ENCODE measurements around the gene SIGLEC5. TPM values are rescaled to one million over a fixed set of nuclear protein-coding genes. Genes with fewer than 3 reads are reported as not detected.

The SIGLEC5 gene
- total and polyA plus RNA-seq, 2 experiments from 2014 or later: not detected

DNA sequence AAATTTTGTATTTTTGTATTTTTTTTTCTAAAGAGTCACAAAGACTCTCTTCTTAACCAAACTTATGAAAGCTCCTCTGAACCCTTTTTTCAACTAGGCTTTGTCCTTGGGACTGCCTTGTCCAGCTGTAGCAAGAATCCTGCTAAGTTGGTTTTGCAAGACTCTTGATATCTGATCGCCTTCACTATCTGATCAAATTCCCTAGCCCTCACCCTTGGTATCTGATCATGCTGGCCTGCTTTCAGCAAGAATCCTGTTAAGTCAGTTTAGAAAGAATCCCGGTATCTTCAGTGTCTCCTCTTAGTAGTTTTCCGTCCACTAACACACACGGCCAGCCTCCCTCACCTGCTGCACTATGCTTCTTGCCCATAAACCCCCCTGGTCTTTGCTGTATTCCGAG is 1.9 kb upstream of the SIGLEC5 start (continued):
- TF ChIP-seq, protein P1, sequence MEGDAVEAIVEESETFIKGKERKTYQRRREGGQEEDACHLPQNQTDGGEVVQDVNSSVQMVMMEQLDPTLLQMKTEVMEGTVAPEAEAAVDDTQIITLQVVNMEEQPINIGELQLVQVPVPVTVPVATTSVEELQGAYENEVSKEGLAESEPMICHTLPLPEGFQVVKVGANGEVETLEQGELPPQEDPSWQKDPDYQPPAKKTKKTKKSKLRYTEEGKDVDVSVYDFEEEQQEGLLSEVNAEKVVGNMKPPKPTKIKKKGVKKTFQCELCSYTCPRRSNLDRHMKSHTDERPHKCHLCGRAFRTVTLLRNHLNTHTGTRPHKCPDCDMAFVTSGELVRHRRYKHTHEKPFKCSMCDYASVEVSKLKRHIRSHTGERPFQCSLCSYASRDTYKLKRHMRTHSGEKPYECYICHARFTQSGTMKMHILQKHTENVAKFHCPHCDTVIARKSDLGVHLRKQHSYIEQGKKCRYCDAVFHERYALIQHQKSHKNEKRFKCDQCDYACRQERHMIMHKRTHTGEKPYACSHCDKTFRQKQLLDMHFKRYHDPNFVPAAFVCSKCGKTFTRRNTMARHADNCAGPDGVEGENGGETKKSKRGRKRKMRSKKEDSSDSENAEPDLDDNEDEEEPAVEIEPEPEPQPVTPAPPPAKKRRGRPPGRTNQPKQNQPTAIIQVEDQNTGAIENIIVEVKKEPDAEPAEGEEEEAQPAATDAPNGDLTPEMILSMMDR (conservative IDR thresholded peaks at IDR 0.05; ENCODE audit: low read depth in 2 of 2): no peak
- TF ChIP-seq ZNF331 (CRISPR knock-in tag; IDR thresholded peaks at IDR 0.05; ENCODE audit: low read depth): no peak
- TF ChIP-seq JUNB (IDR thresholded peaks at IDR 0.05; ENCODE audit: unreplicated experiment): no peak
- no peak for TF ChIP-seq ZNF114 (CRISPR knock-in tag; IDR thresholded peaks at IDR 0.05)

DNA sequence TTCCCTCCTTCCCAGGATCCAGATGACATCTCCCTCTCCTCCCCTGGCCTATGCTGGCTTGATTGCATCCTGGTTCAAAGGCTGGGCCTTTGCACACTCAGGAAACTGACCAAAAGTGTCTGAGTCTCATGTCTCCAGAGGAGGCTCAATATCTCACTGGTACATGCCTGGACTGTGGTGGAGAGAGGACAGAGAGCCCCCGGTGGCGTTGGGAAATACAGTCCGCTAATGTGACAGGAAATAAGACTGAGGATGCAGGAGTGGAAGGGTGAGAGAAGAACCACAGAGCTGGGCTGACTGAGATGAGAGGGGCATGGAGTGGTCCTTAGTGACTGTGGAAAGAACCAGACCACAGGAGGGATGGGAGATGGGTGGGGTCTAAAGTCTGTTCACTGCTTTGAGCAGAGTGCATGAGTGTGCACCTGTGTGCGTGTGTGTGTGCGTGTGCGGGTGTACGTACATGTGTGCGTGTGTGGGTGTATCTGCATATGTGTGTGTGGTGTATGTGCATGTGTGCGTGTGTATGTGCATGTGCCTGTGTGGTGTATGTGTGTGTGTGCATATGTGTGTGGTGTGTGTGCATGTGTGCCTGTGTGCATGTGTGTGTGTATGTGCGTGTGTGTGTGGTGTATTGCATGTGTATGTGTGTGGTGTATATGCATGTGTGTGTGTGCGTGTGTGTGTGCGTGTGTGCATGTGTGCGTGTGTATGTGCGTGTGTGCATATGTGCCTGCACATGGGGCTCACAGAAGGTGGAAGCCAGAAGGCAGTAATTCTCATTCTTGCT is 1.9 kb downstream of the SIGLEC5 start:
- H2AFZ ChIP-seq: no peak overlapping the region
- H3K27me3 Mint-ChIP-seq (ENCODE audit: insufficient read depth, low read depth, poor library complexity): peaks cover 9% of the 10 kb centered on the region
- peaks cover 90% of the 10 kb centered on the region for H3K9me3 Mint-ChIP-seq
- H4K20me1 ChIP-seq (replicated peaks; ENCODE audit: insufficient read depth): no peaks in the 10 kb centered on the region
- H3F3A ChIP-seq (replicated peaks; ENCODE audit: low read depth): no peaks in the 10 kb centered on the region
- H3K36me3 ChIP-seq (ENCODE audit: insufficient read depth): no peaks in the 10 kb centered on the region
- ATAC-seq (no peak), DNase-seq (ENCODE audit: low spot score) (no peak)
- H3K4me3 Mint-ChIP-seq: no peak overlapping the region
- peaks cover 38% of the 10 kb centered on the region for H3K36me3 Mint-ChIP-seq (ENCODE audit: low read depth)
- no peaks in the 10 kb centered on the region for H3K9me2 ChIP-seq (ENCODE audit: insufficient read depth)
- no peak overlapping the region for H3K27ac Mint-ChIP-seq
- H3K4me1 ChIP-seq (ENCODE audit: insufficient read depth): no peaks in the 10 kb centered on the region
- no peaks in the 10 kb centered on the region for H3K4me1 Mint-ChIP-seq
- H3K4me2 ChIP-seq: no peak overlapping the region
- no peak overlapping the region for H3K27ac ChIP-seq (ENCODE audit: low read depth)
- H3K27me3 ChIP-seq (ENCODE audit: insufficient read depth): no peaks in the 10 kb centered on the region
- H3K79me2 ChIP-seq (replicated peaks; ENCODE audit: insufficient read depth): no peaks in the 10 kb centered on the region
- H3K4me3 ChIP-seq: no peak overlapping the region
- TF ChIP-seq, protein P2, sequence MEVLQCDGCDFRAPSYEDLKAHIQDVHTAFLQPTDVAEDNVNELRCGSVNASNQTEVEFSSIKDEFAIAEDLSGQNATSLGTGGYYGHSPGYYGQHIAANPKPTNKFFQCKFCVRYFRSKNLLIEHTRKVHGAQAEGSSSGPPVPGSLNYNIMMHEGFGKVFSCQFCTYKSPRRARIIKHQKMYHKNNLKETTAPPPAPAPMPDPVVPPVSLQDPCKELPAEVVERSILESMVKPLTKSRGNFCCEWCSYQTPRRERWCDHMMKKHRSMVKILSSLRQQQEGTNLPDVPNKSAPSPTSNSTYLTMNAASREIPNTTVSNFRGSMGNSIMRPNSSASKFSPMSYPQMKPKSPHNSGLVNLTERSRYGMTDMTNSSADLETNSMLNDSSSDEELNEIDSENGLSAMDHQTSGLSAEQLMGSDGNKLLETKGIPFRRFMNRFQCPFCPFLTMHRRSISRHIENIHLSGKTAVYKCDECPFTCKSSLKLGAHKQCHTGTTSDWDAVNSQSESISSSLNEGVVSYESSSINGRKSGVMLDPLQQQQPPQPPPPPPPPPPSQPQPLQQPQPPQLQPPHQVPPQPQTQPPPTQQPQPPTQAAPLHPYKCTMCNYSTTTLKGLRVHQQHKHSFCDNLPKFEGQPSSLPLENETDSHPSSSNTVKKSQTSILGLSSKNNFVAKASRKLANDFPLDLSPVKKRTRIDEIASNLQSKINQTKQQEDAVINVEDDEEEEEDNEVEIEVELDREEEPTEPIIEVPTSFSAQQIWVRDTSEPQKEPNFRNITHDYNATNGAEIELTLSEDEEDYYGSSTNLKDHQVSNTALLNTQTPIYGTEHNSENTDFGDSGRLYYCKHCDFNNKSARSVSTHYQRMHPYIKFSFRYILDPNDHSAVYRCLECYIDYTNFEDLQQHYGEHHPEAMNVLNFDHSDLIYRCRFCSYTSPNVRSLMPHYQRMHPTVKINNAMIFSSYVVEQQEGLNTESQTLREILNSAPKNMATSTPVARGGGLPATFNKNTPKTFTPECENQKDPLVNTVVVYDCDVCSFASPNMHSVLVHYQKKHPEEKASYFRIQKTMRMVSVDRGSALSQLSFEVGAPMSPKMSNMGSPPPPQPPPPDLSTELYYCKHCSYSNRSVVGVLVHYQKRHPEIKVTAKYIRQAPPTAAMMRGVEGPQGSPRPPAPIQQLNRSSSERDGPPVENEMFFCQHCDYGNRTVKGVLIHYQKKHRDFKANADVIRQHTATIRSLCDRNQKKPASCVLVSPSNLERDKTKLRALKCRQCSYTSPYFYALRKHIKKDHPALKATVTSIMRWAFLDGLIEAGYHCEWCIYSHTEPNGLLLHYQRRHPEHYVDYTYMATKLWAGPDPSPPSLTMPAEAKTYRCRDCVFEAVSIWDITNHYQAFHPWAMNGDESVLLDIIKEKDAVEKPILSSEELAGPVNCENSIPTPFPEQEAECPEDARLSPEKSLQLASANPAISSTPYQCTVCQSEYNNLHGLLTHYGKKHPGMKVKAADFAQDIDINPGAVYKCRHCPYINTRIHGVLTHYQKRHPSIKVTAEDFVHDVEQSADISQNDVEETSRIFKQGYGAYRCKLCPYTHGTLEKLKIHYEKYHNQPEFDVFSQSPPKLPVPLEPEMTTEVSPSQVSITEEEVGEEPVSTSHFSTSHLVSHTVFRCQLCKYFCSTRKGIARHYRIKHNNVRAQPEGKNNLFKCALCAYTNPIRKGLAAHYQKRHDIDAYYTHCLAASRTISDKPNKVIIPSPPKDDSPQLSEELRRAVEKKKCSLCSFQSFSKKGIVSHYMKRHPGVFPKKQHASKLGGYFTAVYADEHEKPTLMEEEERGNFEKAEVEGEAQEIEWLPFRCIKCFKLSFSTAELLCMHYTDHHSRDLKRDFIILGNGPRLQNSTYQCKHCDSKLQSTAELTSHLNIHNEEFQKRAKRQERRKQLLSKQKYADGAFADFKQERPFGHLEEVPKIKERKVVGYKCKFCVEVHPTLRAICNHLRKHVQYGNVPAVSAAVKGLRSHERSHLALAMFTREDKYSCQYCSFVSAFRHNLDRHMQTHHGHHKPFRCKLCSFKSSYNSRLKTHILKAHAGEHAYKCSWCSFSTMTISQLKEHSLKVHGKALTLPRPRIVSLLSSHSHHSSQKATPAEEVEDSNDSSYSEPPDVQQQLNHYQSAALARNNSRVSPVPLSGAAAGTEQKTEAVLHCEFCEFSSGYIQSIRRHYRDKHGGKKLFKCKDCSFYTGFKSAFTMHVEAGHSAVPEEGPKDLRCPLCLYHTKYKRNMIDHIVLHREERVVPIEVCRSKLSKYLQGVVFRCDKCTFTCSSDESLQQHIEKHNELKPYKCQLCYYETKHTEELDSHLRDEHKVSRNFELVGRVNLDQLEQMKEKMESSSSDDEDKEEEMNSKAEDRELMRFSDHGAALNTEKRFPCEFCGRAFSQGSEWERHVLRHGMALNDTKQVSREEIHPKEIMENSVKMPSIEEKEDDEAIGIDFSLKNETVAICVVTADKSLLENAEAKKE (CRISPR knock-in tag; IDR thresholded peaks at IDR 0.05): no peak
- TF ChIP-seq CREB1 (CRISPR knock-in tag; IDR thresholded peaks at IDR 0.05; ENCODE audit: low read depth): no peak
- TF ChIP-seq, protein P1 (conservative IDR thresholded peaks at IDR 0.05; ENCODE audit: low read depth in 2 of 2): no peak
- TF ChIP-seq ZNF114 (CRISPR knock-in tag; IDR thresholded peaks at IDR 0.05): no peak
- no peak for TF ChIP-seq EZH2 (IDR thresholded peaks at IDR 0.05; ENCODE audit: low read depth, unreplicated experiment)
- TF ChIP-seq POLR2AphosphoS5 (IDR thresholded peaks at IDR 0.05; ENCODE audit: low read depth): no peak
- TF ChIP-seq, protein P3, sequence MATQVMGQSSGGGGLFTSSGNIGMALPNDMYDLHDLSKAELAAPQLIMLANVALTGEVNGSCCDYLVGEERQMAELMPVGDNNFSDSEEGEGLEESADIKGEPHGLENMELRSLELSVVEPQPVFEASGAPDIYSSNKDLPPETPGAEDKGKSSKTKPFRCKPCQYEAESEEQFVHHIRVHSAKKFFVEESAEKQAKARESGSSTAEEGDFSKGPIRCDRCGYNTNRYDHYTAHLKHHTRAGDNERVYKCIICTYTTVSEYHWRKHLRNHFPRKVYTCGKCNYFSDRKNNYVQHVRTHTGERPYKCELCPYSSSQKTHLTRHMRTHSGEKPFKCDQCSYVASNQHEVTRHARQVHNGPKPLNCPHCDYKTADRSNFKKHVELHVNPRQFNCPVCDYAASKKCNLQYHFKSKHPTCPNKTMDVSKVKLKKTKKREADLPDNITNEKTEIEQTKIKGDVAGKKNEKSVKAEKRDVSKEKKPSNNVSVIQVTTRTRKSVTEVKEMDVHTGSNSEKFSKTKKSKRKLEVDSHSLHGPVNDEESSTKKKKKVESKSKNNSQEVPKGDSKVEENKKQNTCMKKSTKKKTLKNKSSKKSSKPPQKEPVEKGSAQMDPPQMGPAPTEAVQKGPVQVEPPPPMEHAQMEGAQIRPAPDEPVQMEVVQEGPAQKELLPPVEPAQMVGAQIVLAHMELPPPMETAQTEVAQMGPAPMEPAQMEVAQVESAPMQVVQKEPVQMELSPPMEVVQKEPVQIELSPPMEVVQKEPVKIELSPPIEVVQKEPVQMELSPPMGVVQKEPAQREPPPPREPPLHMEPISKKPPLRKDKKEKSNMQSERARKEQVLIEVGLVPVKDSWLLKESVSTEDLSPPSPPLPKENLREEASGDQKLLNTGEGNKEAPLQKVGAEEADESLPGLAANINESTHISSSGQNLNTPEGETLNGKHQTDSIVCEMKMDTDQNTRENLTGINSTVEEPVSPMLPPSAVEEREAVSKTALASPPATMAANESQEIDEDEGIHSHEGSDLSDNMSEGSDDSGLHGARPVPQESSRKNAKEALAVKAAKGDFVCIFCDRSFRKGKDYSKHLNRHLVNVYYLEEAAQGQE (IDR thresholded peaks at IDR 0.05; ENCODE audit: unreplicated experiment): no peak
- TF ChIP-seq NANOG (IDR thresholded peaks at IDR 0.05; ENCODE audit: borderline replicate concordance): no peak
